GM21723 (cell line): ENCODE results near the gene ZNF213.
A peak's percentile ranks its signal among the peaks of the same experiment; 100 is the strongest.

ENCODE experiments used
- ATAC-seq: cut with Tn5 transposase; IDR thresholded peaks from one replicate; pipeline ENCODE4 v1.9.1; 2021; ENCODE audit warnings: mild to moderate bottlenecking, moderate library complexity; ENCODE audit not compliant: unreplicated experiment

Gene ZNF213, protein sequence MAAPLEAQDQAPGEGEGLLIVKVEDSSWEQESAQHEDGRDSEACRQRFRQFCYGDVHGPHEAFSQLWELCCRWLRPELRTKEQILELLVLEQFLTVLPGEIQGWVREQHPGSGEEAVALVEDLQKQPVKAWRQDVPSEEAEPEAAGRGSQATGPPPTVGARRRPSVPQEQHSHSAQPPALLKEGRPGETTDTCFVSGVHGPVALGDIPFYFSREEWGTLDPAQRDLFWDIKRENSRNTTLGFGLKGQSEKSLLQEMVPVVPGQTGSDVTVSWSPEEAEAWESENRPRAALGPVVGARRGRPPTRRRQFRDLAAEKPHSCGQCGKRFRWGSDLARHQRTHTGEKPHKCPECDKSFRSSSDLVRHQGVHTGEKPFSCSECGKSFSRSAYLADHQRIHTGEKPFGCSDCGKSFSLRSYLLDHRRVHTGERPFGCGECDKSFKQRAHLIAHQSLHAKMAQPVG

DNA sequence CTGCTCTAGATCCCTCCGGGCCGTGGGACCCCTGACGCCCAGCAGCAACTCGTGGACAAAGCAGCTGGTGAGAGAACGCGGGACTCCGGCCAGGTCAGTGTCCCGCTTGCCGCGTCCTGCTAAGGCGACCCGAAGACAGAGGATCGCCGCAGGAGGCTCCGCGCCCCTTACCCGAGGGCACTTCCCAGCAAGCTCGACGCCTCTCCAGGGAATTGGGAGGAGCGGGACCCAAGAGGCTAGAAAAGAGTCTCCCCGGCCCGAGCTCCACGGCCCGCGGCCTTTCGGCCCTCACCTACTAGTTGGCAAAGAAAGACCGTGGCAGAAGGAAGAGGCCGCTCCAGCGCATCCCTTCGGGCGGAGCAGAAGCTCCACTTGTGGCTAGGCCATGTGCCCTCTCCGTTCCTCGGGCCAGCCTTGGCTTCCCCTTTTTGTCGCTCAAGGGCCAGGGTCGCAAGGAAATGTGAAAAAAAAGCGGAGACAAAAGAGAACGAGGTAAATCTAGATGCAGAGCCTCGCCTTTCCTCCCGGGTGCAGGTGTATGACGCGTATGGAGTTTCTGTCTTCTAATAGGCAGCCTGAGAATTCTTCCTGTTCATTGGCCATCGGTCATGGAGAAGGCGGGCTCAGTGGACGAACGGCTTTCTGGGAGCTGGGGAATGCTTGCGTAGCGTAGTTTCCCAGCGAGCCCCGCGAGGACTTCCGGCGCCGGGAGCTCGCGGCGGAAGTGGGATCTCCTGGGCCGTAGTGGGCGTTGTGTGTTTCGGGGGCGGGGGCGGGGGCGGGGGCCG, at the start of gene ZNF213:
Gene ZNF213 (plus strand): TSS at position 692 of the 788 bp plus-strand sequence. CDS start 2,252 bp downstream, outside the sequence.
- peak; percentile 87 for ATAC-seq

- no peak for ATAC-seq
Observed at GRCh38 chr16:3085868-3086595, 48.8 kb upstream of the ZNF213 start.

DNA sequence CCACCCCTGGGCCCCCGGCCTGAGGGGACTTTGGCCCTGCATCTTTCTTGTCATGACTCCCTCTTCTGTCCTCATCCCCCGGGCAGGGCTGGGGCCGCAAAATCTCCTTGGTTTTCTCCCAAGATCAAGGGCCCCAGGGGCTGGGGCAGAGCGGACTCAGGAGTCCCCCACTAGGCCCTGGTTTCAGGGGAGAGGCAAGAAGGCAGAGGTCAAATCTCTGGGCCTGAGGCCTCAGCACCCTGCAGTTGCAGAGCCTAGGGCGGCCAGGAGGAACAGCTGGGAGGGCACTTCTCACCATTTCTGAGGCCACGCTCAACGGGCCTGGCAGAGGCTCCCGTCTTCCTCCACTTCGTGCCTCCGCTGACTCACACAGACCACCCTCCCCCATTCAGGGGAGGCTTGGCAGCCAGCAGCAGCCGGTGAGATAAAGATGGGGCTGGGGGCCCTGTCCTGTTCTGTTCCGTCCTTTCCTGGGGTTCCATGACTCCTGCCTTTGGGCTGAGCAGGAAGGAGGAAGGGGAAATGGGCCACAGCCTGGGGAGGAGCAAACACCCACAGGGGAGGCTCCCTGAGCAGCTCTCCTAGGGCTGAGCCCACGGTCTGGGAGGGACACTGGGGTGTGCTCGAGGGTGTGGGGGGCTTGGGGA, 48.1 kb upstream of the ZNF213 start:
- no peak for ATAC-seq

DNA sequence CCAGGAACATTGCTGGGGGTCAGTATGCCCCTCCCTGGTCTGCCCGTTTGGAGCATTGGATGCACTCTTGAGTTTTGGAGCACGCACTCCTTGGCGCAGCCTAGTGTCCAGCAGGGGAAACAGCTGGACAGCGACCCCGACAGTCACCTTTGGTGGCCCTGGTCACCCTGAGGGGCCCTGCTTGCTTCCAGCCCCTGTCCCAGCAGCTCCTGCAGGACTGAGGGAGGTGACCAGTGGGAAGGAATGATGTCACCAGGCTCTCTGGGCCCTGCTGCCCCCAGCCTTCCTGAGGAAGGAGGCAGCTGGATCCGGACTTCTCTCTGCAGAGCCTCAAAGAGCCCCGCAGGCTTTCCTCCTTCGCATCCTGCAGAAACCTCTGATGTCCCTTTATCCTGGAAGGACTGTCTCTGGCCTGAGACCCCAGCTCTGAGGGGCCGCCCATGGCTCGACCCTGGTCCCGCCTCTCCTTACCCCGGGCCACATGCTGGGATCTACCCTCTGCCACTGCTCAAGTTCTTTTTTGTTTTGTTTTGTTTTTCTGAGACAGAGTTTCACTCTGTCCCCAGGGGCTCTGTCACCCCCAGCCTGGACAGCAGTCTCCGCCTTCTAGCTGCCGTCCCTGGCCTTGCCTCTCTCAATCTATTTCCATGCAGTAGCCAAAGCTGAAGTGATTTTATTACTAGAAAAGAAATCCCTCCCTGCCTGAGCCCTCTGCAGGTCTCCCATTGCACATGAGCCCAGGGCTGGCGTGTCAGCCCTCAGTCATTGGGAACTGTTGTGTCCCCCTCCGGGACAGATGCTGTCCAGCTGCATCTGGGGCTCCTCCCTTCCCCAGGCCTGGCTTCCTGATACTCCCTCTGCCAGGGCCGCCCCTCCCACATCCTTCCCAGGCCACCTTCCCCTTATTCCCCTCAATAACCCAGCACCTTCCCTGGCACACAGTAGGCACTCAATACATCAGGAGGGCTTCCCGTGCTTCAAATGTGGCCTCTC, 47.3 kb upstream of the ZNF213 start:
- no peak for ATAC-seq

DNA sequence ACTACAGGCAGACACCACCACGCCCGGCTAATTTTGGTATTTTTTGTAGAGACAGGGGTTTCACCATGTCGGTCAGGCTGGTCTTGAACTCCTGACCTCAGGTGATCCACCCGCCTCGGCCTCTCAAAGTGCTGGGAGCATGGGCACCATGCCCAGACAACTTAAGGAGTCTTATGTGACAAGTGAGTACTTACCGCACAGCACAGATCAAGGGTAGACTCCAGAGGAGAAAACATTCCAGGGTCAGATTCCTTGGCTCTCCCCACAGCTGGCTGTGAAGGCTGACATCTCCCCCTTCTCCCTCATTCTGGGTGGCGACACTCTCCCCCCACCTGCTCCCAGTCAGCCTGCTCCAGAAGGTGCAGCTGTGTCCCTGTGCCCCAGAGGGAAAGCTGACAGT, 46.4 kb upstream of the ZNF213 start:
- no peak for ATAC-seq

- no peak for ATAC-seq
Observed at GRCh38 chr16:3088925-3089716, 45.7 kb upstream of the ZNF213 start.

- no peak for ATAC-seq
Observed at GRCh38 chr16:3089717-3090592, 44.9 kb upstream of the ZNF213 start.

- ATAC-seq = no peak
Observed at GRCh38 chr16:3091551-3091950, 43.3 kb upstream of the ZNF213 start.

- ATAC-seq = no peak
Observed at GRCh38 chr16:3092501-3092941, 42.3 kb upstream of the ZNF213 start.

DNA sequence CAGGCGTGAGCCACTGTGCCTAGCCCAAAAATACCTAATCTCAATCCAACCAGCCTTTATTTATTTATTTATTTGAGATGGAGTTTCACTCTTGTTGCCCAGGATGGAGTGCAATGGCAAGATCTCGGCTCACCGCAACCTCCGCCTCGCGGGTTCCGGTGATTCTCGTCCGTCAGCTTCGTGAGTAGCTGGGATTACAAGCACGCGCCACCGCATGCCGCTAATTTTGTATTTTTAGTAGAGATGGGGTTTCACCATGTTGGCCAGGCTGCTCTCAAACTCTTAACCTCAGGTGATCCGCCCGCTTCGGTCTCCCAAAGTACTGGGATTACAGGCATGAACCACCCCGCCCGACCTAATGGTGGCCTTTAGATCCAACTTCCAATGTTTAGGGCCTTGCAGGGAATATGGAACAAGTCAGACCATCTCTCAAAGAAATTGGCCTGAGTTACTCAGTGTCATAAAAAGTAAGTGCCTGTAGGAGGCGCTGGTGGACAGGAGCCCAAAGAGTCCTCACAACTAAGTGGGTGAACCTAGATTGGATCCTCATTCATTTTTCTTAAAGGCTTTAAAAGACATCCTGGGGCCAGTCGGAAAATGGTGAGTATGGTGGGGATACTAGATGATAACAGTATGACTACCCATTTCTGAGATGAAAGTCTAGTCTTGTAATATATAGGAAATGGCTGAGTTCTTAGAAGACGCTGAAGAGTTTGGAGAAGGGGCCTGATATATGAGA, 40.4 kb upstream of the ZNF213 start:
- no peak for ATAC-seq

DNA sequence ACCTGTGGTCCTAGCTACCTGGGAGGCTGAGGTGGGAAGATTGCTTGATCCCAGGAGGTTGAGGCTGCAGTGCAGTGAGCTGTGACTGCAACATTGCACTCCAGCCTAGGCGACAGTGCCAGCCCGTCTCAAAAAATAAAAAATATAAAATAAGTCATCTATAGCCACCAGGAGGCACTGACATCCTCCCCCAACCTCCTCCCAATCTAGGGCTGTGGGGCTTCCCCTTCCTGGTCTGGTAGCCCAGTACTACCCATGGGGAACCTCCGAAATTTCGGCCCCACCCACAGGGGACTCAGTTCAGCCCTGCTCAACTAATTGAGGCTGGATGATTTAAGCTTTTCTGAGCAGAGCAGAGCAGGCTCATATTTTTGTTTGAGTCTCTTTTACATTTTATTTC, 39.0 kb upstream of the ZNF213 start:
- peak; percentile 60 for ATAC-seq

- no peak for ATAC-seq
Observed at GRCh38 chr16:3096362-3096761, 38.5 kb upstream of the ZNF213 start.

DNA sequence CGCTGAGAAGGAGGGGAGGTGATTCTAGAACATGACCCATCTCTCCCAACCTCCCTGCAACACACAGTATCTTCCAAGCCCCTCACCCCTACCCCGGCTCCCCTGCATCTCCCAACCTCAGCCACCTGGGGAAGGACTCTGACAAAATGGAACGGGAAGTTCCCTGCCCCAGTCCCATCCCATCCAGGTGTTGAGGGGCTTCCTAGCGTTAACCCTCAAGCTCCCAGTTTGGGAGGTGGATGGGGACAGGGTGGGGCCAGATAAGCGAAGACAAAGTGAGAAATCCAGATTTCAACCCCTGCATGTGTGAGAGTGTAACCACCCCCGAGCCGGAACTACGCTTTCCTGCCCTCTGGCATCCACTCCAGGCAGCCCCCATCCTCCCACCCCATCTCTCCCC, 37.6 kb upstream of the ZNF213 start:
- no peak for ATAC-seq

- ATAC-seq = no peak
Observed at GRCh38 chr16:3098459-3099394, 36.1 kb upstream of the ZNF213 start, which contains the start of gene ZSCAN10. TSS of gene ZSCAN10 (minus strand) at chr16:3099294. CDS start at chr16:3092937, 6,357 bp downstream.

GRCh38 chr16:3099395-3099731, 35.5 kb upstream of the ZNF213 start:
- no peak for ATAC-seq
